DLD1 (cell line): ENCODE data around the gene CTNND2.
"Not testable (repeated sequence)": the region's sequence is repeated elsewhere in the genome, so short reads cannot be mapped to it uniquely, and the experiment has no call there.

Experiments used
- in situ Hi-C: cut with HindIII; loops from 2 replicates; pipeline ENCODE4 v1.10.0; 2017; ENCODE audit warnings: low sequenced_read_pairs

Gene CTNND2

DNA sequence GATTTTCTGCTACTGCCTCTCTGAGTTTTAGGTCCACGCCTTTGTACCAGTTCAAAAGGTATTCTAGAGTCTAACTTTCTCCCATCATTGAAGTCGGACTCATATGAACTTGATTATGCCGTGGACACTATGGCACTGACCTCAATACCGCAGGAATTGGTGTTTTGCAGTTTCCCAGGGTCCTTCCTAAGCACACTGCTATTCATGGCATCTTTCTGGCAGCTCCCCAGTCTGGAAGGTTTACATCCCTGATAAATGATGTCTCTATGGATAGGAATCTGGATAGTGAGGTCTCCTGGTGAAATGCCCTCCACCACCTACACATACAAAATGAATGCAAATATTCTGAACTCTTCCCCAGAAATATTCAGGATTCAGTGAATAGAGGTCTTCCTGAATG is 422.2 kb downstream of the CTNND2 start:
- in situ Hi-C loops, result no loop called here

DNA sequence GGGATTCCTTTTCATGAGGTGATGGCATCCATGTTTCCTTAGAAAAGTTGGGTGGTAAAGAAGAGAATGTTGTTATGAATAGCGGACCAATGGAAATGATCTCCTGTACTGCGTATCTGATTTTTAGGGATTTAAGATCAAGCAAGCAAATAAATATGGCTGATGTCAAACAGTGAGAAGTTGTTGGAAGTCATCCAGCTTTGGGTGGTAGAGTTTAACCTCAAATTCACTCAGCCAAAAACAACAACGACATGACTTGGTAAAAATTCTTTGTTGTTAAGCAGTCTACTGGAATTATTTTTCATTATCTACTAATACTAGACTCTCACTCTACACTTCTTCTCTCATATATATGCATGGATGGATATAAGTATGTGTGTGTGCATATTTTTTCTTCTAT is 426.5 kb downstream of the CTNND2 start:
- in situ Hi-C loops, result no loop called here

DNA sequence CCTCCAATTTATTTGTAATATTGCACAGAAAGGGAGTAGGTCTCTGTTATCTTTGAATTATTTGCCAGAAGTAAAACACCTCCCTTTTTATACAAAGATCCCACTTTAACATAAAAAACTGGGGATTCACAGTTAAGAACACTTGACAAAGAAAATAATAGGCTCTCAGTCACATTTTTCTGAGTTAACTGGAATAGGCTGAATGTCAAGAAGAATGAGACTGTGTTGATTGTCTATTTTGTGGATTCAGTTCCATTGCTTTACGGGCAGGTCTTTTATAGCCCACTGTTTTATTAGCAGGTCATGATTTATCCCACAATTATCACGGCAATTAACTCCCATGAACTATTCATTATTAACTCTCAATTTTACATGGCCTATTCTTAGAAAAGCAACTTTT is 427.4 kb downstream of the CTNND2 start:
- in situ Hi-C loops, result no loop called here

DNA sequence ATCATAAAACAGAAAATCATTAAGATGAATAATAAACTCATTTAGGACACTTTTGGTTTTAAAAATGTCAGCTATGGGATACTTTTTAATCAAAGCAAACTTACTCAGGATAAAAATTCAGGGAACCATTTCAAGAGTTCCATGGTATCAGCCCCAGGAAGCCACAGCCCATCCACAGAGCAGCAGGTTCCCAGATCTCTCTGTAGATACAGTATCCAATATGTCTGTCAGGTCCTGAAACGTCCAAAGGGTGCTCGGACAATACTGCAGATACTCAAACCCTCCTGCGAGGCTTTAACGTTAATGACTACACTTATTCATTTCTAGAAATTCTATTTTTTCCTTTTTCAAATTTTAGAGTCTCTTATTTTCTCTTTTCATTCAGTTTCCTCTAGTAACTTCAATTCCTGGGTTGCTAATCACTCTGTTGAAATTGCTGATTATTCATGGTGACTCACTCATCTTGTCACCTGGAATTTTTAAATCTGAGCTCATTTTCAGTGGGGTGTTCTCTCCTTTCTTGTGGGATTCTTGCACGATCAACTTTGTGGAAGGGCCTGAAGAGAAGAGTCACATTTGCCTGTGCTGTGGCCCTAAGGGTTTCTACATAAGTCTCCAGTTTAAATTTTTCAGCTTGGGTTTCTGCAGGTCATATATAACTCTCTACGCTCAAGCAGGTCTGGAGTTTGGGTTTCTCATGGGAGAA is 435.8 kb downstream of the CTNND2 start:
- in situ Hi-C loops, result no loop called here

DNA sequence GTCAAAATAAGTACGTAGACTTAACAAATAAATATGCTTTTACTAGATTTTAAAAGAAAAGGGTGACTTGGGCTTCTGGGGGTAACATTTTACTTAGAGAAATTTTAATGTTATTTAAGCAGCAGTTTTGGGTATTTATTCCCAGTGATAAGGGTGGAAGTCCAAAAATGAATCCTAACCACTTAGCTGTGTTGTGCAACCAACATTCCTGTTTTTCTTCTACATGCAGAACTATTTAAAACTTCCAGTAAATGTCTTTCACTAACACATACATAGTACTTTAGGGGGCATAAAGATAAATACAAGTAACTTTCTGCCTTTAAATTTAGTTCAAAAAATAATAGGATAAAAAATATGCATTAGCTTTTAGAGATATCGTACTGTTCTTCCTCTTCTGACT is 436.7 kb downstream of the CTNND2 start:
- in situ Hi-C loops, result no loop called here

DNA sequence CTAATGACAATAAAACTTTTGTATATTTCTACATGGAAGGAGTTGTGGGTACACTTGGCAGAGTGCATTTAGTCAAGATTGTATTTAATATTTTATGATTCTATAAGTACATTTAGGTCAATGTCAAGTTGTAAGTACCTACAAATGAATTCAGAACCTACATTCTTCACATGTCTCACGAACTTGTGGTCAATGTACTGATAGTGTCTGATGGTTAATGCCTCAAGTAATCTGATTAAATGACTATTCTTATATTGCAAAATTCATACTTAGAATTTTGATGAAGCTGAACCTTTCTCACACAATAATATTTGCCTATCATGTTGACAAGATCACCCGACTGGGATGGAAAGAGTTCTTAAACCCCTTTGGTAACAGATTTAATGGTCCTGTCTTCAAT is 444.5 kb downstream of the CTNND2 start:
- in situ Hi-C loops, result no loop called here

DNA sequence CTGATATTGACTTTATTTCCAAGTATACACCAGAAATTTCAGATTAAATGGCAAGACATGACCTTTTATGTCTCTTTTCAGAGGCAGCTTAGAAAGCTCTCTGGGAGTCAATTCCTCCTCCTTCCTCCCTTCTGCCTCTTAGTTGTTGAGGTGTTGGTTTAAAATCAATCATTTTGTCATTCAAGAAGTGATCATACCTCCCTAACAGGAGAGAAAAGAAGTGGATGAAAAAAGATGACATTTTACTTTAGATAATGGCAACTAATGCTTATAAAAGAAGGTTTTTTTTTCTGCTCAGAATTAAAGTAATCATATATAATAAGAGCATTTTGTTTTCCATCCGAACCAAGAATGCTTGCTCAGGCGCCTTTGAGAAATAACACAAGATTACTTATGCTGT is 448.7 kb downstream of the CTNND2 start:
- in situ Hi-C loops, result no loop called here

DNA sequence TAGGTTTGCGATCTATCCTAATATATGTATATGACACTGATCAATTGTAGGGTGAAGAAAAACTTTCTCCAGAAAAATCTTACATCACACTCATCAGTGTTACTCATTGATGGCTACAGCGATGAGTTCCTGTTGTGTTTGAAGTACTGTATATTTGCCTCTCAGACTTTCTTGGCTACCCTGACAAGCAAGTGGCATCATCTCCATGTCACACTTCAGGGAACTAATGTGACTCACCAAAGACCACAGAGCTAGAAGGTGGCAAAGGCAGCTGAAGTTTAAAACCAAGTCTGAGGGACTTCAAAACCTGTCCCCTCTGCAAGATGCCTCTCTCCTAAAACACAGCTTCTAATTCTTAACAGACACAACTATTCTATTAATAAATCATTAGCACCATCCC is 451.4 kb downstream of the CTNND2 start:
- in situ Hi-C loops, result no loop called here

DNA sequence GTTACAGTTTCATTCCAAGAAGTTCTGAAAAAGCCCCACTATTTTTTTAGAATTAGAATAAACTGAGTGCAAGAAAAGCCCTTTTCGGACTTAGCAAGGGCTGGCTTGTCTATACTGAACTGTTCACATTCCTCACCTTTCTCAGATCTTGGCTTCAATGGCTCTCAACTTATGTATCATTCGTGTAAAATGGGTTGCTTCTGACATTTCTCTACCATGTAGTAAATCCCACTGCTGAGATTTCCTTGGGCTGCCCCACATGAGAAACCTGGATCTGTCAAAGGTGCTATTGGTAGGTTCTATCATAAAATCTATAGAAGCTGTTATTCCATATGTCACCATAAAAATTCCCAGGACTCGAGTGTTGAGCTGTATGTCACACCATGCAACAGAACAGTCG is 454.3 kb downstream of the CTNND2 start:
- in situ Hi-C loops, result loop anchor here (5.0 kb wide), 1 partner anchor 97 kb away; no protein-coding TSS in a partner anchor

DNA sequence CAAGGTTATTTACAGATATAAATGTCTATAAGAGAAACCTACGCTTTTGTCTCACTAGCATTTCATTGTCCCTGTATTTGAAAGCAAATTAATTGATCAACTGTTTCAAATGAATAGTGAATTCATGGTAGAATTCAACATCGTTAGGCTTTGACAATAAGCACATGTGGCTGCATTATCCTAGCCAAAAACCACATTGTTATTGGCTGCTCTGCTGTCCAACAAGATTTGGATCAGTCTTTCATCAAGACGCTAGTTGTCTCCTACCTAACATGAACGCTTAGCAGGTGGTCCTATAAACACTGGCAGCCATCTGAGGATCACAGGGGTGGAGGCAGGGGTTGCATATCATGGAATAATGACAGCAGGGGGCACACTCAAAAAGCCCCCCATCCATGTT is 455.0 kb downstream of the CTNND2 start:
- in situ Hi-C loops, result loop anchor here (5.0 kb wide), 1 partner anchor 98 kb away; no protein-coding TSS in a partner anchor

DNA sequence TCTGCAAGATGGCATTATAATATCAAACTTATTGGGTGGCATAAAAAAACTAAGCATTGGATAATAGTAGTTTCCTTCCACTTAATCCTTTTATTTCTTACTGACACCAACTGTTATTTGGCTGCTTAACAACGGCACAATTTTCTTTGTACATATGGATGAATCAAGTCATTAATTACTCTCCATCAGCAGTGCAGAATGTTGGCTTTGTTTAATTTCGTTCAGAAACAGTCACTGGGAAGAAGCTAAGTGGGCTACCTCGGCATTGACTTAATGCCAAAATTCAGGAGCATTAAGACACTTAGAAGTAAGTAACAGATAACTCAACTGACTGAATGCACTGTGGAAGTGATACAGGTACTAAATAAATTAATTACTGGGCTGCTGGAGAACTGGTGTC is 460.4 kb downstream of the CTNND2 start:
- in situ Hi-C loops, result no loop called here

DNA sequence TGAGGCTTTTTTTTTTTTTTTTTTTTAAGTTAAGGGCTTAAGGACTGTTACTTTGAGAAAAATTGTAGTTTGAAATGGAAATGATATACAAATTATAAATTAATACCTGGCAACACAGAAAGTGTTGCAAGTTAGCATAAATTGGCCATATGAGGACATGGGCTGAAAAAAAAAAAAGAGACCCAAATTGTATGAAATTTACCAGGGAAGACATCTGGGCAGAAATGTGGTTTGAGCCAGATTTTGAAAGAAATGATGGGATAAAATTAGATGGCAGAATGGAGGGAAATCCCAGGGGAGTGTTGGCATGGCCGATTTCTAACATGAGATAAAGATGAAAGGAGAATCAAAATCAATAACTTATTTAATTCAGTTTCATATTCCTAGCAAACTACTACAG is 472.1 kb downstream of the CTNND2 start:
- in situ Hi-C loops, result no loop called here

DNA sequence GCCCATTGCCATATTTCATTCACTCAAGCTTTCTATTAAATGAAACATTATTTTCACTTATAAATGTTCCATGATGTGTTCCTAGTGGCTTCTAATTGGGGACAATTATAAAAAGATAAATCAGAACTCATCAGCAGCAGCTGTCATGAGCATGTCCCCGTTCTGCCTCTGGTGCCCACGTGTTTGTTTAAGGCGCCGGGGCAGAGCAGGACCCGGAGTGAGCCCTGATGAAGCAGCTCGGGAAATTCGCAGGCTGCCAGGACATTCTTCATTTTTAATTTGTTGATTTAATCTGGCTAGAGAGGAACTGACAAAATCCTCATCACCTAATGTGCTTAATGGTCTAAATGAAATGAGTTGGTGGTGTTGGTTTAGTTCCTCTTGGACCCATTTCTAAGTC is 475.0 kb downstream of the CTNND2 start:
- in situ Hi-C loops, result no loop called here

DNA sequence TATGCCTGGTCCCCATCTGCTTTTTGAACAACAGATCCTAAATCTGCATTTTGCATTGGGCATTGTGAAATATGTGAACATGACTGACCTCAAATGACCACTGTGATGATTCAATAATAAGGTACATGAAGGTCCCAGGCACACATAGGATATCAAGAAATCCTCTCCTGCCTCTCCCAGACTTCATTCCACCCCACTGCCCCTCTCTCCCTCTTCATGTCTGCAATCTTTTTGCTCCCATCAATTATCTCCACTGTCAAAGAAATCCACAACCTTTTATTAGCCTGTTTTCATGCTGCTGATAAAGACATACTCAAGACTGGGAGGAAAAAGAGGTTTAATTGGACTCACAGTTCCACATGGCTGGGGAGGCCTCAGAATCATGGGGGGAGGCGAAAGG is 476.7 kb downstream of the CTNND2 start:
- in situ Hi-C loops, result no loop called here

DNA sequence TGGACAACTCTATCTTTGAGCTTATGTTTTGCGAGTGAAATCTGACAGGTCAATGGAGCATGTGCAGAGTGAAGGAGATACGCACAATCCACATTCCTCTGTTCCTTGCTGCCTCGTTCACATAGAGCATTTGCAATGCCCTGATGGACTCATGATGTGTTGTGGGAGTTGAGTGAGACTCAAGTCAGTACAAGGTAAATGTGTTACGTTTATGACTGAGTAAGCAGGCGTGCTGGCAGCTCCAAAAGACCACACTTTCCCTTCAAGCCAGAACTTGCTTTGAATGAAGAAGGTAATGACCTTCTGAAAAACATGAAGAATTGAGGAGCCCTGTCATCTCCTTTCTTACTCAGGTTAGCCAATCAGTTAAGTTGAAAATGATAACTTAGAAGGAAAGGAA is 477.8 kb downstream of the CTNND2 start:
- in situ Hi-C loops, result no loop called here

DNA sequence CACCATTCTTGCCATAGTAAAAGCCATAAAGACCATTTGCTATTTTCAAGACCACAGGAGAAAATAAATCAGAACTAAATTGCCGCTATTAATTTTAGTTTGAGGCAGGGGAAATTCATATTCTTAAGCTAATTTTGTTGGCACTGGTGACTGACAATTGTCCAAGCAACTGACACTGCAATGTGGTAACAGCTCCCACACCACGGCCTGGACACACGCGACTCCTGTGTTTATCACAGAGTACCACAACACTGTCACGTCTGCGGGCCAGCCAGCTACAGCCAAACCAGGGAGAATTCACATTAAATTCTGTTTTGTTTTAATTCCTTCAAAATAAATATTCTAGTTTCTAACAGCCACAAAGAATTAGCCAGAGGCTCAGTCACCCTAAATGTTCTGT is 481.9 kb downstream of the CTNND2 start:
- in situ Hi-C loops, result no loop called here

DNA sequence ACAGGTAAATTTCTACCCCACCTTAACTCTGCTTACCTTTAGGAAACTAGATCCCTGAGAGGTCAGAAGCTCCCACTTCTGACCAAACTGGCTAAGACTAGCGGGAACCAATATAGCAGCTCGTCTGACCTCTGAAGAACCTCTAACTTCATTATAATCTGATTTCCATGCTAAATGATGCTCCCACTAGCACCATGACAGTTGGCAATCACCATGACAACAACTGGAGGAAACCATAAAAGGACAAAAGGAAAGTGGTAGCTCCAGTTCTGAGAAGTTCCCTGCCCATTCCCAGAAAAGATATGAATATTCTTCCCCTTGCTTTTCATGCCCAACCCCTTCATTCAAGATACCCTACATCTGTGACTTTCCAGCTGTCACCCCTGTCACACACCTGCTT is 483.3 kb downstream of the CTNND2 start:
- in situ Hi-C loops, result no loop called here

DNA sequence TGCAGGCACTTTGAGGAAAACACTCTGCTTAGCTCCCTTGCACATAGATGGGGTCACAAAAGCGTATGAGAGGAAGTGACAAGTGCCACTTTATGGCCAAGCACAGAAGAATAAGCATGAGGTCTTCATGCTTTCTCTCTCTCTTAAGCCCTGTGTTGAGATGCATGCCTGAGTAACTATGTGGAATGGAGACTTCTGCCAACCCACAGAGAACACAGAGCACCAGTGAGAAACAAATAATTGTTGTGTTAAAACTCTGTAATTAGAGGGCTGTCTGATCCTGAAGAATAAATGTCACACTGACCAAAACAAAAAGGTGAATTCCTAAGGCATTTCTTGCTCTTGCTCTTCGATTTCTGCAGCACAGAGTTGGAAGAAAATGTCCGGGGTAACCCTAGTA is 488.5 kb downstream of the CTNND2 start:
- in situ Hi-C loops, result no loop called here

DNA sequence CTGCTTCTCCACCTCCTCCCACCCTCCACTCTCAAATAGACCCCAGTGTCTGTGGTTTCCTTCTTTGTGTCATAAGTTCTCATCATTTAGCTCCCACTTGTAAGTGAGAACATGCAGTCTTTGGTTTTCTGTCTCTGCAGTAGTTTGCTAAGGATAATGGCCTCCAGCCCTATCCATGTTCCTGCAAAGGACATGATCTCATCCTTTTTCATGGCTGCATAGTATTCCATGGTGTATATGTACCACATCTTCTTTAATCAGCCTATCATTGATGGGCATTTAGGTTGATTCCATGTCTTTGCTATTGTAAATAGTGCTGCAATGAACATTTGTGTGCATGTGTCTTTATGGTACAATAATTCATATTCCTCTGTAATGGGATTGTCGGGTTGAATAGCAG is 489.5 kb downstream of the CTNND2 start:
- in situ Hi-C loops, result not testable (repeated sequence)

DNA sequence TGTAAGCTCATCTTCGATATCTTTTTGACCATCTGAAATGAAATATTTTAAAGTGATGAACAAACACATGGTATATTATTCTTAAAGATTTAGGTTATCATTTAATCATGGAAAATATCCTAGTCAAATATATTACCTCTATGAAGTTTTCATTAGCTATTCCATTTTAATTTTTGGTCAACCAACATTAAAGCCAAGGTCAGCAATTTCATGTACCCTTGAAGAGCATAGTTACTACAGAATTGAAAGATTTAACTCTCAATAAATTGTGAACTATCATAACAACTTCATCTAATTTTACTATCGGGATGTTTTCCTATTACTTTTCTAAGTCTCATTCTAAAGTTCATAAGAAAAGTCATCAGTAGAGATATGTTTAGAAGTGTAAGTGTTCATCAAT is 492.6 kb downstream of the CTNND2 start:
- in situ Hi-C loops, result no loop called here

DNA sequence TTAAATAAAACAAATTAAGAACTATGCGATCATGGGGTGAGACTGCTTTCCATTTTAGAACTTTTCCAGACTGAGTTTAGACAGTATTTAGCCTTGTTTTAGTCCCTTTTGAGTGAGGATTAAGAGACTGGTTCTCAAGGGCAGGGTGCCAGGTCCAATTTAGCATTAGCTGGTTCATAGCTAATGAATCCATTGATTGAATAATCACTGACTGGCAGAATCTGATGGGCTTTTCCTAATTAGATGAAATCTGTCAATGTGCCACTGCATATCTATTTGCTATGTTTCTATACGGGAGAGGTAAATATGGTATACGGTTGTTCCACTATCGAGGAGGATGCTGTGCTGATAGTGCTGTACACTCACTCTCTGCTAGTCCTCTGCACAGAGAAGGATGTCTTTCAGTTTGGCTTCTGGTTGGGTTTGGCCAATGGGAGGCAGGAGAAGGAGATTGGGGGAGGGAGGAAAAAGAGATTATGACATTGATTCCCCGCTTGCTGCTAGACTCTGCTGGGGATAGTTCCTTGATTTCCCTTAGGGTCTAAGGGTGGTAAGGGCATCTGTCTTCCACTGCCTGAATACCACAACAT is 496.6 kb downstream of the CTNND2 start:
- in situ Hi-C loops, result no loop called here

DNA sequence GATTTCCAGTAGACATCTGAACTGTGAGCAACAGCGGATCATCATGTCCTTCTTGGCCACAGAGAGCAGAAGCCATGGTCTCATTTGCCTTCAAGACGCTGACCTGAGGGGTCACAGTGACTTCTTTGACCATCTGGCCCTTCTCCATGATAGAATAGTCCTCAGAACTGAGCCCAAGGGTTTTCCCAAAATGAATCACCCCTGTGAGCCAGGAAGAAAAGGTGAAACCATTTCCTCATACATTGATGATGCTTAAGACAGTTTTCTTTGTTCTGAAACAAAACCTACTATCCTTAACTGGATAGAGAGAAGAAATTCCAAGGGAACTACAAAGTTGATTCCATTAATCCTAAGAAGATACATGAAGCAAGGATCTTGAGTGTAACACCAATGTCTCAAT is 503.9 kb downstream of the CTNND2 start:
- in situ Hi-C loops, result no loop called here

DNA sequence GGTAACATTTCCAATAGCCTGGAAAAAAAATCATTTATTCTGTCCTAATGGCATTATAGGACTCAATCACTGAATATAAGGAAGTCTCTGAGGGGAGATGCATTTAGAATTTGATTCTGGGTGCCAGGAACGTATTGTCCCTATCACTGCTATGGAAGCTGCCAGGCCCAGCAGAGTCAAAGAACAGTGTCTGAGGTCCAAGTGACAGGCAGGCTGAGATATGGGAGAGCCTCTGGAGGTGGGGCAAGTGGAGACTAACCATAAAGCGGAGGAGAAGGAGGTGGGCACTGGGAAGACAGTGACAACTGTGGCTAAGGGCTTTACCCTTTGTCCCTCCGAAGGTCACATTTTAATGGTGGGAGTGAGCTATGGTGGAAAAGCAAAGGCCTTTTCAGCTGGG is 505.5 kb downstream of the CTNND2 start:
- in situ Hi-C loops, result no loop called here
